ENCODE data around the gene ITGB3. TPM values are rescaled to one million over a fixed set of nuclear protein-coding genes. Genes with fewer than 3 reads are reported as not detected.

The ITGB3 gene
- polyA plus RNA-seq, 1 of the 3 experiments (the other 2 are of a cell fraction): 4.6 TPM

- TF ChIP-seq MAX (IDR thresholded peaks at IDR 0.05; ENCODE audit: low read depth) (no peak), ELF1 (IDR thresholded peaks at IDR 0.05) (no peak), GABPA (IDR thresholded peaks at IDR 0.05; ENCODE audit: low read depth) (no peak), FOSL2 (IDR thresholded peaks at IDR 0.05; ENCODE audit: borderline replicate concordance, low read depth) (no peak), SMC3 (IDR thresholded peaks at IDR 0.05; ENCODE audit: low read depth, low read length) (no peak), RCOR1 (IDR thresholded peaks at IDR 0.05; ENCODE audit: low read length) (no peak), SIN3A (IDR thresholded peaks at IDR 0.05; ENCODE audit: borderline replicate concordance, low read depth, low read length) (no peak)
- TF ChIP-seq, protein P1, sequence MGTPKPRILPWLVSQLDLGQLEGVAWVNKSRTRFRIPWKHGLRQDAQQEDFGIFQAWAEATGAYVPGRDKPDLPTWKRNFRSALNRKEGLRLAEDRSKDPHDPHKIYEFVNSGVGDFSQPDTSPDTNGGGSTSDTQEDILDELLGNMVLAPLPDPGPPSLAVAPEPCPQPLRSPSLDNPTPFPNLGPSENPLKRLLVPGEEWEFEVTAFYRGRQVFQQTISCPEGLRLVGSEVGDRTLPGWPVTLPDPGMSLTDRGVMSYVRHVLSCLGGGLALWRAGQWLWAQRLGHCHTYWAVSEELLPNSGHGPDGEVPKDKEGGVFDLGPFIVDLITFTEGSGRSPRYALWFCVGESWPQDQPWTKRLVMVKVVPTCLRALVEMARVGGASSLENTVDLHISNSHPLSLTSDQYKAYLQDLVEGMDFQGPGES (IDR thresholded peaks at IDR 0.05; ENCODE audit: low read depth, low read length): no peak
These were observed 18.9 kb downstream of the ITGB3 start (continued) for GRCh38 chr17:47272491-47272890.

GRCh38 chr17:47273245-47273644 is 19.6 kb downstream of the ITGB3 start:
- H3K4me1 ChIP-seq (ENCODE audit: control insufficient read depth in 1 of 2, insufficient read depth in 2 of 2, low read depth in 1 of 2, low read length in 1 of 2): peaks cover 25 to 34% of the 10 kb centered on the region in 2 experiments
- H3K4me3 ChIP-seq (ENCODE audit: low read depth in 2 of 2, low read length in 1 of 2): no peak overlapping the region
- CTCF ChIA-PET: interaction anchor here (0.5 to 3.6 kb wide), 4 partner anchors 9 to 298 kb away, joined by 3 to 28 read pairs (median 4); no protein-coding TSS in a partner anchor
- WGBS (ENCODE audit: low lambda C conversion rate): 60% methylated on average over 2 of the region's 2 CpGs
- POLR2A ChIA-PET: no interaction called here
- DNase-seq: no peak
- TF ChIP-seq RXRA (IDR thresholded peaks at IDR 0.05; ENCODE audit: borderline replicate concordance, low read depth): no peak
- TF ChIP-seq RAD21 (IDR thresholded peaks at IDR 0.05; ENCODE audit: low read length): no peak
- no peak for TF ChIP-seq EP300 (IDR thresholded peaks at IDR 0.05; ENCODE audit: borderline replicate concordance in 1 of 2, low read depth in 1 of 2, low read length in 1 of 2)
- TF ChIP-seq, protein P2, sequence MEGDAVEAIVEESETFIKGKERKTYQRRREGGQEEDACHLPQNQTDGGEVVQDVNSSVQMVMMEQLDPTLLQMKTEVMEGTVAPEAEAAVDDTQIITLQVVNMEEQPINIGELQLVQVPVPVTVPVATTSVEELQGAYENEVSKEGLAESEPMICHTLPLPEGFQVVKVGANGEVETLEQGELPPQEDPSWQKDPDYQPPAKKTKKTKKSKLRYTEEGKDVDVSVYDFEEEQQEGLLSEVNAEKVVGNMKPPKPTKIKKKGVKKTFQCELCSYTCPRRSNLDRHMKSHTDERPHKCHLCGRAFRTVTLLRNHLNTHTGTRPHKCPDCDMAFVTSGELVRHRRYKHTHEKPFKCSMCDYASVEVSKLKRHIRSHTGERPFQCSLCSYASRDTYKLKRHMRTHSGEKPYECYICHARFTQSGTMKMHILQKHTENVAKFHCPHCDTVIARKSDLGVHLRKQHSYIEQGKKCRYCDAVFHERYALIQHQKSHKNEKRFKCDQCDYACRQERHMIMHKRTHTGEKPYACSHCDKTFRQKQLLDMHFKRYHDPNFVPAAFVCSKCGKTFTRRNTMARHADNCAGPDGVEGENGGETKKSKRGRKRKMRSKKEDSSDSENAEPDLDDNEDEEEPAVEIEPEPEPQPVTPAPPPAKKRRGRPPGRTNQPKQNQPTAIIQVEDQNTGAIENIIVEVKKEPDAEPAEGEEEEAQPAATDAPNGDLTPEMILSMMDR (IDR thresholded peaks at IDR 0.05): no peak
- no peak for TF ChIP-seq CHD2 (IDR thresholded peaks at IDR 0.05; ENCODE audit: low read length, partially characterized antibody)
- no peak overlapping the region for H3K9ac ChIP-seq
- H4K20me1 ChIP-seq (ENCODE audit: insufficient read depth): no peaks in the 10 kb centered on the region
- no peaks in the 10 kb centered on the region for H3K36me3 ChIP-seq (replicated peaks in 1 of 2; ENCODE audit: control insufficient read depth in 1 of 2, insufficient read depth in 2 of 2, low read length in 1 of 2)
- no peaks in the 10 kb centered on the region for H3K9me3 ChIP-seq
- peaks cover 3% of the 10 kb centered on the region for H3F3A ChIP-seq (replicated peaks; ENCODE audit: insufficient read depth)
- no peak overlapping the region for H3K4me2 ChIP-seq
- no peaks in the 10 kb centered on the region for H3K27me3 ChIP-seq (ENCODE audit: insufficient read depth)
- no peak overlapping the region for H2AFZ ChIP-seq (ENCODE audit: low read depth)
- no peaks in the 10 kb centered on the region for H3K9me2 ChIP-seq
- H3K79me2 ChIP-seq (ENCODE audit: insufficient read depth): no peaks in the 10 kb centered on the region
- no peak overlapping the region for H3K27ac ChIP-seq (ENCODE audit: low read depth in 2 of 2, low read length in 1 of 2)
